Measurements from ENCODE around the gene RIMBP2.

Gene RIMBP2

DNA sequence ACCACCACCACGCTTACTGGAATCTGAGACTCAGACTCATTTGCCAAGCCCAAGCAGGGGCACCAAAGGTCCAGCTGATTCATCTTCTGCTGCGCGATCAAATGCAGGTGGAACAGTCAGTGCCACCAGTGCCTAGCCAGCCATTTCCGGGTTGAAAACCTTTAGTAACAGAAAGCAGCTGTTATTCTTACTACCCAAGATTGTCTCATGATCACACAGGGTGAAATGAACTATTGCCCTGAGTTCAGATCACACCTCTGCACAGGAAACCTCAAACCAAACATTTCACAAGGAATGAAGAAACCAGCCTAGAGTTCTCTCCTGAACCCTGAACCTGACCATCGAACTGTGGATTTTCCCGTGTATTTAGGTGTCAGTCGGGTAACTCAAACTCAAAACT, 88.9 kb downstream of the RIMBP2 start:
- no peak for DNase-seq (ENCODE audit: low spot score)

GRCh38 chr12:130626601-130627000, 89.5 kb downstream of the RIMBP2 start:
- no peak for DNase-seq (ENCODE audit: low spot score)

DNA sequence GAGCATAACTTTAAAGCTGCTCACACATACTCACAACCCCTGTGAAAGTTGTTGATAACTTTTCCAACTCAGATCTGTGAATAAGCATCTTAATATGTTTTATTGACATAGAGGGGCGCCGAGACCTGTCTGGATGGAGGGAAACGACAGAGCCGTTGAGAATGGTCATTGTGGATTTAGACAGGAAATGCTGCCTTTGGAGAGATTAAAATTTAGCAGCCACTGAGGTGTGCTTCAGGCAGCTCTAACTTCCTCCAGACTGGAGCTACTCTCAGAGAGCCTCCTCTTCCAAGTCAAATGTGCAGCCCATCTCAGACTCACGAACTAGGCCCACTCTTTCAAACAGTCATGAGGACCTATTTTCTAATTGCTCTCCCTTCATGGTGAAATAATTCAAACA, 90.9 kb downstream of the RIMBP2 start:
- DNase-seq (ENCODE audit: low spot score): no peak

DNA sequence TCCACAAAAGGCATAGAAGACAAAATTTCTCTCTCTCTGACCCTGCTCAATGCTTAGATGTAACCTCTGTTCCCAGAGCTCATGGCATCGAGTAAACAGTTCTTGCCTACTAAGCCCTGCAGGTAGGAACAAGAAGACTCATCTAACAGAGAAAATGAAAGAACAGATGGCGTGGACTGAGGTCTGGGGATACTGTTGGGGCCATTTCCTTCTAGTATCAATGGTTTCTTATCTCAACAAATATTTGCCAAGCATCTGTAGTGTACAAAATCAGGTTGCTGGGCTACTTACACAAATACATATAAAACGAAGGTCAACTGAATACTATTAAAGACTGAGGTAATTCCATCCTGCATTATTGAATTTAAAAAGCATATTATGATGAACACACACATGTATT, 93.3 kb downstream of the RIMBP2 start:
- no peak for DNase-seq (ENCODE audit: low spot score)

DNA sequence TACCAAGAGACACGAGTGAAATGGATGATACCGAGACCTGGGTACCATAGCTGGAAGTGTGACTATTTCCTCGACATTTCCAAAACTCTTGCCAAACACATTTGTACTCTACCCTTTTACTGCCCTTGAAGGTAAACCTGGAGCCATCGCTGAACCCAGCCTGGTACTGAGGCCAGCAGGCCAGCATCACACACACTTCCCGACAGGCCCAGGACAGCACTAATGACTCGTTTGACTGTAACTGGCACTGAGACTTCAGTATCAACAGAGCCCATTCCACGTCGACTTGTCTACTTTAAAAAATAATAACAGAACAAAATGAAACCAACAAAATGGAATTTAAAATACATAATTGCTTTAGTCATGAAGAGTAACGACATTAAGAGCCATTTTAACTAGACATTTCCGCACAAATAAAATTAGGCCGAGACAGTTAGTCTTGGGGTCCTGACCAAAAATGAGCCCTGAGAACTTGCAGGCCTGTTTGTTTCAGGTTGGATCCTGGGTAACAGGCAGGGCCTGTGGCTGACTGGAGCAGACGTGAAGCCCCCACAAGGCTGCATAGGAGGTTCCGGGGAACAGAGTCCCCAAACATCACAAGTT, 94.3 kb downstream of the RIMBP2 start:
- no peak for DNase-seq (ENCODE audit: low spot score)

DNA sequence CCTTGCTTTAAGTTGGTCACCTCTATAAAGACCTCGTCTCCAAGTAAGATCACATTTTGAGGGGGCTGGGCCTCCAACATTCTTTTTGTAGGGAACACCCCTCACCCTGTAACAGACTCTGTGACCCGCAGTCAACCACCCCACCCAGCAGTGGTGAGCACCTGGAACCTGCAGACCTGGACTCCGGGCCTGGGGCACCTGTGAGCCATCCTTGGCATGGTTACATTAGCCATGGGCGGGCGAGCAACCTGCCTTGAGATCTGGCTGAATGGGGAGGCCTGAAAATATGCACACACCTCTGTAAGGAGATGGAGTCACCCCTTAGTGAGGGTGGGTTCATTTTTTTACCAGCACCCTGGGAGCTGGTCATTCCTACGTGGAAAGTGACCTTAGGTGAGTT, 95.3 kb downstream of the RIMBP2 start:
- no peak for DNase-seq (ENCODE audit: low spot score)

GRCh38 chr12:130620281-130620680, 95.8 kb downstream of the RIMBP2 start:
- no peak for DNase-seq (ENCODE audit: low spot score)

- DNase-seq (ENCODE audit: low spot score): no peak
Measured at GRCh38 chr12:130619385-130620001, 96.6 kb downstream of the RIMBP2 start.

- DNase-seq (ENCODE audit: low spot score): no peak
Measured at GRCh38 chr12:130617219-130617618, 98.9 kb downstream of the RIMBP2 start.

- DNase-seq (ENCODE audit: low spot score): no peak
Measured at GRCh38 chr12:130615861-130616345, 100.2 kb downstream of the RIMBP2 start.

- DNase-seq (ENCODE audit: low spot score): no peak
Measured at GRCh38 chr12:130614530-130614905, 101.6 kb downstream of the RIMBP2 start.

DNA sequence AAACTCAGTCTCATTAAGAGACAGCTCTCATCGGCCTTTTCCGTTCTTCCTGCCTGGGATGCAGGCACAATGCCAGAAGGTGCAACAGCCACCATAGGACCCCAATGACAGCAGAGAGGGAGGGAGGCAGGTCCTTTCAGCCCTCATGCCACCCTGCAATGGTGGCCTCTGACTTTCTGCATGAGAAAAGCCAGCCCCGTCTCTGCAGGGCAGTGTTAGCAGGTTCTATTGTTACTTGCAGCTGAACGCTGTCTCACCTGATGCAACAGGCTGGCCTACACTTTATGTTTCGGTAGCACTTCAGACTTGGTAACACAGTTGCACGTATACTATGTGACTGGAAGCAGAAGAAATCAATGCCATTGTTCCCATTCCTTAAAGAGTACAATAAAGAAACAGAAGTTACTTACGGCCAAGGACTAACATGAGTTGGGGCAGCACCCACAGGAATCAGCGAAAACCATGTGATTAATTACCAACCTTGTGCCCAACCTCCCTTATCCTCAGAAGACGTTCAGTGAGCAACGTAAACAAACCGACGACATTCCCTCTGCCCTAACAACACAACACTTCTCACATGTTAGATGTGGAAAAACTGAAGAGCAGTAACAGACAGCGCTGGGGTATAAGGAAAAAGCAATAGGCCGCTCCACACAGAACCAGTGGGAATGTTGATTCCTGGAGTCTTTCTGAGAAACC, 102.1 kb downstream of the RIMBP2 start:
- DNase-seq (ENCODE audit: low spot score): no peak

- DNase-seq (ENCODE audit: low spot score): no peak
Measured at GRCh38 chr12:130613131-130613530, 103.0 kb downstream of the RIMBP2 start.

- DNase-seq (ENCODE audit: low spot score): no peak
Measured at GRCh38 chr12:130611026-130611905, 104.8 kb downstream of the RIMBP2 start.

GRCh38 chr12:130609966-130610365, 106.1 kb downstream of the RIMBP2 start:
- no peak for DNase-seq (ENCODE audit: low spot score)

GRCh38 chr12:130608831-130609230, 107.3 kb downstream of the RIMBP2 start:
- DNase-seq (ENCODE audit: low spot score): no peak

- DNase-seq (ENCODE audit: low spot score): no peak
Measured at GRCh38 chr12:130608132-130608531, 108.0 kb downstream of the RIMBP2 start.

- DNase-seq (ENCODE audit: low spot score): no peak
Measured at GRCh38 chr12:130606231-130606630, 109.9 kb downstream of the RIMBP2 start.

GRCh38 chr12:130603396-130603965, 112.6 kb downstream of the RIMBP2 start:
- no peak for DNase-seq (ENCODE audit: low spot score)

- DNase-seq (ENCODE audit: low spot score): no peak
Measured at GRCh38 chr12:130602251-130602650, 113.8 kb downstream of the RIMBP2 start.

DNA sequence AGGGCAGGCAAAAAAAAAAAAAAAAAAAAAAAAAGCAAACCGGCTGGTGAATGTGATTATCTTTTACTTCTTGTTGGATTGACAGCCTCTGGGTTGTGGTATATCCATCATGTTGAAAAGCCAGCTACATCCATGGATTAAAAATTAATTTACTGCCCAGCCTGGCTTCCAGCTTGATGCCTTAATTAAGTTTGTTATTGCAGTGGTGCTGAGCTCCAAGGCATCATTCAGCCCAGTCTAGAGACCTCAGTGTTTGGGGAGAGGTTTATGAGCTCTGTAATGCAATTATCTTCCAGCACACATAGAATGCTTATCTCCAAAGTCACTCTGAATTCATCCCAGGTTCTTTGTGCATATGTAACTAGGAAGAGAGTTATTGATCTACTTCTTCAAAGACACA, 114.8 kb downstream of the RIMBP2 start:
- DNase-seq (ENCODE audit: low spot score): no peak

- no peak for DNase-seq (ENCODE audit: low spot score)
Measured at GRCh38 chr12:130596241-130596640, 119.9 kb downstream of the RIMBP2 start.

All from HuH-7.5 (cell line).